Mucosa of rectum (tissue), 2 donors: ENCODE results near the gene ACAP3.

Experiments used
- H3K27ac ChIP-seq, 2 donors: one replicate each; pipeline ENCODE4 v1.7.0; 2013; ENCODE audit warnings: inconsistent platforms in 2 of 2, low read depth in 2 of 2, low read length in 2 of 2
- H3K27me3 ChIP-seq, 2 donors: one replicate each; pipeline ENCODE4 v1.7.0; 2013; ENCODE audit warnings: low read length in 2 of 2; ENCODE audit not compliant: control insufficient read depth in 2 of 2, insufficient read depth in 2 of 2
- H3K36me3 ChIP-seq, 2 donors: one replicate each; pipeline ENCODE4 v1.7.0; 2013; ENCODE audit warnings: low read length in 2 of 2; ENCODE audit not compliant: control insufficient read depth in 2 of 2, insufficient read depth in 2 of 2
- H3K4me1 ChIP-seq, 2 donors: one replicate each; pipeline ENCODE4 v1.7.0; 2013; ENCODE audit warnings: low read length in 2 of 2, mild to moderate bottlenecking in 1 of 2; ENCODE audit not compliant: control insufficient read depth in 2 of 2, insufficient read depth in 2 of 2
- H3K4me3 ChIP-seq, 2 donors: one replicate each; pipeline ENCODE4 v1.7.0; 2013; ENCODE audit warnings: low read length in 2 of 2
- H3K9ac ChIP-seq, 2 donors: one replicate each; pipeline ENCODE4 v1.7.0; 2013; ENCODE audit warnings: low read length in 2 of 2, low read depth in 1 of 2, mild to moderate bottlenecking in 1 of 2
- H3K9me3 ChIP-seq, 2 donors: one replicate each; pipeline ENCODE4 v1.7.0; 2013; ENCODE audit warnings: low read length in 2 of 2; ENCODE audit not compliant: control insufficient read depth in 2 of 2
- donor health status: healthy.
- donor health status: Normal muscosa, but diverticular disease.

The ACAP3 gene

GRCh38 chr1:1336446-1336845 is 28.7 kb upstream of the ACAP3 start:
- H3K4me1 ChIP-seq, result peaks cover 8 to 12% of the 10 kb centered on the region in 2 donors
- peaks cover 15 to 21% of the 10 kb centered on the region in 2 donors for H3K36me3 ChIP-seq

GRCh38 chr1:1335792-1336248 is 28.1 kb upstream of the ACAP3 start:
- Histone ChIP-seq H3K9ac (no peak overlapping the region), H3K4me1 (peaks cover 10 to 15% of the 10 kb centered on the region in 2 donors), H3K27me3 (peaks cover 3 to 7% of the 10 kb centered on the region in 2 donors), H3K36me3 (peaks cover 9 to 14% of the 10 kb centered on the region in 2 donors), H3K27ac (no peak overlapping the region), H3K4me3 (no peak overlapping the region), H3K9me3 (no peaks in the 10 kb centered on the region)

More at GRCh38 chr1:1336446-1336845, 28.7 kb upstream of the ACAP3 start:
- no peak overlapping the region for H3K9ac ChIP-seq
- H3K27me3 ChIP-seq, result peaks cover under 1 to 7% of the 10 kb centered on the region in 2 donors
- H3K9me3 ChIP-seq, result no peaks in the 10 kb centered on the region
- H3K27ac ChIP-seq, result no peak overlapping the region
- no peak overlapping the region for H3K4me3 ChIP-seq

- peaks cover 3 to 7% of the 10 kb centered on the region in 2 donors for H3K27me3 ChIP-seq
- H3K27ac ChIP-seq, result no peak overlapping the region
- H3K9me3 ChIP-seq, result no peaks in the 10 kb centered on the region
- H3K9ac ChIP-seq, result no peak overlapping the region
- peaks cover 10 to 20% of the 10 kb centered on the region in 2 donors for H3K4me1 ChIP-seq
- no peak overlapping the region for H3K4me3 ChIP-seq
- peaks cover 5 to 10% of the 10 kb centered on the region in 2 donors for H3K36me3 ChIP-seq
These were observed 27.6 kb upstream of the ACAP3 start for GRCh38 chr1:1335283-1335682.

GRCh38 chr1:1334835-1335234 is 27.1 kb upstream of the ACAP3 start:
- Histone ChIP-seq H3K4me1 (peaks cover 10 to 20% of the 10 kb centered on the region in 2 donors), H3K9me3 (no peaks in the 10 kb centered on the region), H3K9ac (no peak overlapping the region), H3K4me3 (no peak overlapping the region), H3K27ac (no peak overlapping the region), H3K27me3 (peaks cover 3 to 7% of the 10 kb centered on the region in 2 donors), H3K36me3 (peaks cover 5 to 10% of the 10 kb centered on the region in 2 donors)

- Histone ChIP-seq H3K9me3 (no peaks in the 10 kb centered on the region), H3K27ac (no peak overlapping the region), H3K36me3 (peaks cover 3 to 5% of the 10 kb centered on the region in 2 donors), H3K4me1 (peaks cover 10 to 20% of the 10 kb centered on the region in 2 donors), H3K27me3 (peaks cover 3 to 7% of the 10 kb centered on the region in 2 donors), H3K9ac (no peak overlapping the region), H3K4me3 (no peak overlapping the region)
These were observed 26.0 kb upstream of the ACAP3 start for GRCh38 chr1:1333551-1334241.

GRCh38 chr1:1332774-1333480 is 25.2 kb upstream of the ACAP3 start:
- peaks cover 3 to 7% of the 10 kb centered on the region in 2 donors for H3K27me3 ChIP-seq
- no peaks in the 10 kb centered on the region for H3K9me3 ChIP-seq
- peaks cover 10 to 20% of the 10 kb centered on the region in 2 donors for H3K4me1 ChIP-seq
- peaks cover 0 to 2% of the 10 kb centered on the region in 2 donors for H3K36me3 ChIP-seq
- H3K4me3 ChIP-seq, result no peak overlapping the region
- H3K9ac ChIP-seq, result no peak overlapping the region
- H3K27ac ChIP-seq, result no peak overlapping the region

GRCh38 chr1:1332031-1332755 is 24.5 kb upstream of the ACAP3 start:
- Histone ChIP-seq H3K9ac (no peak overlapping the region), H3K9me3 (no peaks in the 10 kb centered on the region), H3K36me3 (peaks cover 2 to 6% of the 10 kb centered on the region in 2 donors), H3K27ac (no peak overlapping the region), H3K27me3 (peaks cover 3 to 7% of the 10 kb centered on the region in 2 donors), H3K4me3 (no peak overlapping the region), H3K4me1 (peaks cover 10 to 20% of the 10 kb centered on the region in 2 donors)

GRCh38 chr1:1331068-1331965 is 23.6 kb upstream of the ACAP3 start, which contains the start of gene TAS1R3:
TAS1R3 (plus strand) TSS chr1:1331280; CDS start chr1:1331346, 66 bp downstream.
- H3K27ac ChIP-seq, result peak within 1 kb of the TSS in 1 of 2 donors; percentile 67
- no peak within 1 kb of the TSS for H3K9ac ChIP-seq
- H3K4me1 ChIP-seq, result peaks cover 13 to 20% of the 10 kb centered on the region in 2 donors

GRCh38 chr1:1330366-1331067 is 22.8 kb upstream of the ACAP3 start:
- Histone ChIP-seq H3K9me3 (no peaks in the 10 kb centered on the region), H3K4me3 (peak overlapping the region in 1 of 2 donors; percentile 31), H3K27ac (peak overlapping the region in 1 of 2 donors; percentile 67), H3K4me1 (peaks cover 21 to 28% of the 10 kb centered on the region in 2 donors), H3K36me3 (peaks cover 2 to 10% of the 10 kb centered on the region in 2 donors), H3K9ac (no peak overlapping the region), H3K27me3 (peaks cover 3 to 7% of the 10 kb centered on the region in 2 donors)

More at GRCh38 chr1:1331068-1331965, 23.6 kb upstream of the ACAP3 start, which contains the start of gene TAS1R3:
- H3K4me3 ChIP-seq, result peak within 1 kb of the TSS in 1 of 2 donors; percentile 31
- H3K27me3 ChIP-seq, result peaks cover 3 to 7% of the 10 kb centered on the region in 2 donors
- H3K9me3 ChIP-seq, result no peaks in the 10 kb centered on the region
- H3K36me3 ChIP-seq, result peaks cover 4 to 10% of the 10 kb centered on the region in 2 donors
